ENCODE measurements around the gene ANXA5. TPM values are rescaled to one million over a fixed set of nuclear protein-coding genes. Genes with fewer than 3 reads are reported as not detected.
A peak's percentile ranks its signal among the peaks of the same experiment; 100 is the strongest.

Gene ANXA5
- total RNA-seq, 1 experiment from 2014 or later = 231 TPM

DNA sequence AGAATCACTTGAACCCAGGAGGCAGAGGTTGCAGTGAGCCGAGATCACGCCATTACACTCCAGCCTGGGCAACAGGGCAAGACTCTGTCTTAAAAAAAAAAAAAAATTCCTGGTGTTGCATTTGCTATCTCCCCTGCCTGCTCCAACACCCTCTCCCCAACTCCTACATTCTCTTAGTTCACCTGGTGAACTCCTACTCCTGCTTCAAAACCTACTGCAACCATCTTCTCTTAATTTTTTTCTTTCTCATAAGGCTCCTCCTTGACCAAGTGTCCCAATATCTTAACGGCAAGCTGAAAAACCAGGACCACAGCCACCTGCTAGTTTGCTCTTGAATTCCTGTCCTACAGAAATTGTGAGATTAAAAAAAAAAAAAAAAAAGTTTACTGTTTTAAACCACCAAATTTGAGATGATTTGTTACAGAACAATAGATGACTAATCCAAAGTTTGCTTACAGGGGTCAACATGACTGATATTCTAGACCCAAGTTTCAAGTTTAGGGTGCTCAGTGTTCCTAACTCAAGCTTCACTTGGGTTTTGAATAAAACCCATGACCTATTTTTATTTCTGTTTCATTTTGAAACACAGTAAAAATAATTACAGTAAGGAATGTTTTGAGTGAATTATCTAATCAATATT, 13.1 kb upstream of the ANXA5 start:
- H3K36me3 Mint-ChIP-seq (ENCODE audit: insufficient read depth in 1 of 3, low read depth in 3 of 3) = peaks cover 0 to 4% (median 0%) of the 10 kb centered on the region in 3 experiments; a peak in 1 of 7 replicates
- H3K4ac ChIP-seq (ENCODE audit: low read depth, low read length) = no peak overlapping the region

More for the DNA sequence above, 13.1 kb upstream of the ANXA5 start:
- Histone ChIP-seq H2BK120ac (ENCODE audit: low read depth, low read length, poor library complexity, severe bottlenecking) (no peak overlapping the region), H2BK15ac (ENCODE audit: low read depth, low read length) (no peak overlapping the region), H3T11ph (ENCODE audit: low read length) (no peak overlapping the region), H3K9ac (ENCODE audit: extremely low read depth, insufficient read length, low read length) (no peak overlapping the region), H3K56ac (ENCODE audit: insufficient read length, low read depth, low read length) (no peak overlapping the region), H2BK20ac (ENCODE audit: low read depth, low read length, poor library complexity, severe bottlenecking) (no peak overlapping the region), H3K9me3 (ENCODE audit: control insufficient read depth, low read depth, low read length) (no peaks in the 10 kb centered on the region), H2AFZ (ENCODE audit: low read length) (no peak overlapping the region), H2AK5ac (ENCODE audit: insufficient read length, low read length) (no peak overlapping the region), H3K27ac (ENCODE audit: insufficient read length, low read depth, low read length) (no peak overlapping the region), H3K23me2 (ENCODE audit: insufficient read length, low read depth, low read length, poor library complexity, severe bottlenecking) (no peaks in the 10 kb centered on the region), H3K23ac (ENCODE audit: insufficient read length, low read depth, low read length) (no peak overlapping the region), H3K4me1 (ENCODE audit: insufficient read depth, low read length) (peaks cover 6% of the 10 kb centered on the region; the same call in 1 of the 2 replicates), H3K27me3 (ENCODE audit: insufficient read depth, low read length) (no peaks in the 10 kb centered on the region), H4K8ac (replicated peaks; ENCODE audit: insufficient read length, low read depth, low read length) (no peak overlapping the region), H3K18ac (ENCODE audit: insufficient read length, low read depth, low read length) (no peak overlapping the region), H3K79me2 (ENCODE audit: insufficient read depth, low read length) (no peaks in the 10 kb centered on the region), H4K20me1 (ENCODE audit: control insufficient read depth, insufficient read depth, insufficient read length) (no peaks in the 10 kb centered on the region), H4K91ac (ENCODE audit: insufficient read length, low read depth, low read length) (no peak overlapping the region), H2BK12ac (ENCODE audit: insufficient read length, low read depth, low read length) (no peak overlapping the region), H3K79me1 (ENCODE audit: insufficient read depth, low read depth, low read length, poor library complexity, severe bottlenecking) (no peaks in the 10 kb centered on the region), H2BK5ac (ENCODE audit: insufficient read length, low read length) (no peak overlapping the region), H3K4me2 (ENCODE audit: insufficient read depth, insufficient read length, low read length) (no peak overlapping the region), H4K5ac (ENCODE audit: insufficient read length, low read depth, low read length) (no peak overlapping the region), H3K14ac (ENCODE audit: insufficient read depth, low read length) (no peak overlapping the region)
- H3K9me3 Mint-ChIP-seq = no peaks in the 10 kb centered on the region
- no CpG with 5 or more reads among the region's 3 CpGs for WGBS (ENCODE audit: extremely low coverage, insufficient read length, low lambda C conversion rate)
- H3K27me3 Mint-ChIP-seq (ENCODE audit: low read depth) = peaks cover 2% of the 10 kb centered on the region
- no peak overlapping the region for H3K4me3 Mint-ChIP-seq
- peak overlapping the region in 1 of 3 experiments; percentile 24; a peak in 2 of 7 replicates for H3K27ac Mint-ChIP-seq
- no peak for DNase-seq
- TF ChIP-seq, protein P1, sequence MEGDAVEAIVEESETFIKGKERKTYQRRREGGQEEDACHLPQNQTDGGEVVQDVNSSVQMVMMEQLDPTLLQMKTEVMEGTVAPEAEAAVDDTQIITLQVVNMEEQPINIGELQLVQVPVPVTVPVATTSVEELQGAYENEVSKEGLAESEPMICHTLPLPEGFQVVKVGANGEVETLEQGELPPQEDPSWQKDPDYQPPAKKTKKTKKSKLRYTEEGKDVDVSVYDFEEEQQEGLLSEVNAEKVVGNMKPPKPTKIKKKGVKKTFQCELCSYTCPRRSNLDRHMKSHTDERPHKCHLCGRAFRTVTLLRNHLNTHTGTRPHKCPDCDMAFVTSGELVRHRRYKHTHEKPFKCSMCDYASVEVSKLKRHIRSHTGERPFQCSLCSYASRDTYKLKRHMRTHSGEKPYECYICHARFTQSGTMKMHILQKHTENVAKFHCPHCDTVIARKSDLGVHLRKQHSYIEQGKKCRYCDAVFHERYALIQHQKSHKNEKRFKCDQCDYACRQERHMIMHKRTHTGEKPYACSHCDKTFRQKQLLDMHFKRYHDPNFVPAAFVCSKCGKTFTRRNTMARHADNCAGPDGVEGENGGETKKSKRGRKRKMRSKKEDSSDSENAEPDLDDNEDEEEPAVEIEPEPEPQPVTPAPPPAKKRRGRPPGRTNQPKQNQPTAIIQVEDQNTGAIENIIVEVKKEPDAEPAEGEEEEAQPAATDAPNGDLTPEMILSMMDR (conservative IDR thresholded peaks at IDR 0.05) = no peak
- peaks cover 30 to 34% of the 10 kb centered on the region in 2 experiments for H3K4me1 Mint-ChIP-seq
